ENCODE results near the gene CLVS2.

Gene CLVS2

GRCh38 chr6:122995921-122996793, at the start of gene CLVS2:
CLVS2 (plus strand) TSS chr6:122996235; CDS start chr6:122997778, 1,543 bp downstream.
- DNase-seq: no peak

- no peak for DNase-seq
Measured at GRCh38 chr6:122947355-122947754, 48.7 kb upstream of the CLVS2 start.

- no peak for DNase-seq
Measured at GRCh38 chr6:122953766-122954165, 42.3 kb upstream of the CLVS2 start.

DNA sequence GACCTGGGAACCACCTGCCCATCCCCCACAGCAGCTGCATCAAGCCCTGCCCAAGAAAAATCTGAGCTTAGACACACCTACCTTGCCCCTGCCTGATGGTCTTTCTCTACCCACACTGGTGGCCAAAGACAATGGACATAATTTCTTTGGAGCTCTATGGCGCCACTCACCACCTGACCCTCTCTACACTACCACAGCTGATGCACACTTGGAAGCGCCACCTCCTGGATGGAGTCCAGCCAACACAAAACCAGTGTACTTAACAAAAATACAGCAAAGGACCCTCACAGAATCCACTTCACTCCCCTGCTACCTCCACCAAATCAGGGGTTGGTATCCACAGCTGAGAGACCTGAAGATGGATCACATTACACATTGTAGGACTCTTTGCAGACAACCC, 39.7 kb upstream of the CLVS2 start:
- DNase-seq: no peak

- DNase-seq: no peak
Measured at GRCh38 chr6:122962000-122962624, 33.9 kb upstream of the CLVS2 start.

GRCh38 chr6:122969999-122970533, 26.0 kb upstream of the CLVS2 start:
- no peak for DNase-seq

DNA sequence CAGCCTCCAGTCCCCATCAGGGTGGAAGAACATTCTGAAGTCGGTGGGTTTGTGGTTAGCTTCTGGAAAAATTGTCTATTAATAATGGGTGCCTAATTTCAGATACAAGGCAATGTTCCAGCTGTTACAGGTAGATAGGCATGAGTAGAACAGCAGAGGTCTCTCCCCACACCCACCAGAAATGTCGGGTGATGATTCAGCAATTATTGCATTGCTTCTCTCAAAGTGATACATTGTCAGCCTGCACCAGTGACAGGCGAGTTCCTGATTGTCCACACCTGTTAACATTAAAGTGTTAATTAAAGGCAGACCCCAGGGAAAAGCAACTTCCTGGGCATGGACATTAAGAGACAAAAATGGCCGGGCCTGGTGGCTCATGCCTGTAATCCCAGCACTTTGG, 18.9 kb upstream of the CLVS2 start:
- DNase-seq: no peak

GRCh38 chr6:122984393-122984792, 11.6 kb upstream of the CLVS2 start:
- DNase-seq: no peak

- DNase-seq: no peak
Measured at GRCh38 chr6:122994256-122994655, 1.8 kb upstream of the CLVS2 start.

DNA sequence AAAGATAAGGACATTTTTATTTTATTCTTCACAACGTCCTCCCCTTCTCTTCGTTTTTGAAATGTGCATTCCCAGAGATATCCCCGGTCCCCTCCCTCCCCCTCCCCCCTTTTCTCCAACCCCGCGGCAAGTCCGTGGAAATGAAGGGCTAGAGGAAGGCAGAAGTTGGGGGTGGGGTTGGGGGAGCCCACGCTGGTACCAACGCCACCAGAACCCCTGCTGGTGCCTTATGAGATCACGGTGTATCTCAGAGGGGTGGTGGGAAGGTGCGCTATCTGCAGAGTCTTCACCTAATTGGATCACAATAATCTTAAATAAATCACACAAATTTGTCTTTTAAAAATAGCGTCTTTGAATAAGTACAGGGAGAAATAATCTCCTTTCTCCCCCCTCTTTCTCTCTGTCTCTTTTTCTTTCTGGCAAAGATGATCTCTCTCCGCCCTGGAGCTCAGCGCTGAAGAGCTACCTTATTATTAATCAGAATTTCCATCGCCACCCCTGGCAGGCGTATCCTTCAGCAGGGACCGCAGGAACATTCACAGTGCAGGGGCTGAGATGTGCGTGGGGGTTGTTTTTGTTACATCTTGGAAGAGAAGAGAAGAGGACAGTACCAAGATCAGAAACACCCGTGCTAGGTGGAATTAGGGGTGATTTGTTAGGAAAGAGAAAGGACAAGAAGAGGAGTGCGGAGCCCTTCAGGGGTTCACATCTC, 915 bp downstream of the CLVS2 start:
- no peak for DNase-seq

GRCh38 chr6:122997541-122998150, 1.6 kb downstream of the CLVS2 start:
- no peak for DNase-seq

- no peak for DNase-seq
Measured at GRCh38 chr6:122998403-122998975, 2.5 kb downstream of the CLVS2 start.

DNA sequence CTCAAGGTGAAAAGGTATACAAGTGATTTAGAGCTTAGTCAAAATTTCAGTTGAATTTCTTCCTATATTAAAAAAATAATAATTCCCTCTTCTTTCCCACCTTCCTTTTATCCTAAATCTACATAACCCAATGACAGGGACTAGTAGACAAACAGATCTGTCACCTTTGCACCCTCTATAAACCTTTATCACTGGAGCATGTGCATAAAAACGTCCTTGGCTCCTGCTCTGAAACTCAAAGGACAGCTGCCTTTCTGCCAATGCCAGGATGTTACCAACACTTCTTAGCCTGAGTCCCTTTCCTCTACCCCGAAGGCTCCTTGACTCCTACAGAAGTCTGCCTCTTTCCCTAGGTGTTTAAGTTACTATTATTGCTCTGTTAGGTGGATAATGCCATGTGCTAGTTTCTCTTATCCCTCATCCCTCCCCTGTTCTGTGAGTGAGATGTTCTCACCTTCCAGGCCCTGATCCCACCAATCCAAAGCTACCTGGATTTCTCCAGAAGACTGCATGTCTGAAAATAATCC, 4.3 kb downstream of the CLVS2 start:
- DNase-seq: no peak

DNA sequence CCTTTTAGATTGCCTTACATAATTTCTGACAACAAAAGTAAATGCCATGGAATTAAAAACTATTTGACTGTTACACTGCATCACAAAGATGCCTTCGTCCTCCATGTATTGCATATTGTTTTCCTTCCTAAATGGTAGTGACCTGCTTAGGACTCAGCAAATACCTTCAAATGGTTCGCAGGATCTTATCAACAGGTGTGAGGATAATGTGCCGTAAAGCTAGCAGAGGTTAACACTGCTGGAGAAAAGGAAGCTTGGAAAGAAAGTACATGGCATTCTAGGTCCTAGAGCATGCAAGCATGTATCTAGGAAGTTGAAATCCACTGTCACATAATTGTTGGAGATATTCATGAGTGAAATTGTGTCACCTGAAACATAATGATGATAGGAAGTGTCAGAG, 5.5 kb downstream of the CLVS2 start:
- no peak for DNase-seq

GRCh38 chr6:123007885-123008284, 11.8 kb downstream of the CLVS2 start:
- no peak for DNase-seq

- no peak for DNase-seq
Measured at GRCh38 chr6:123009059-123009458, 13.0 kb downstream of the CLVS2 start.

DNA sequence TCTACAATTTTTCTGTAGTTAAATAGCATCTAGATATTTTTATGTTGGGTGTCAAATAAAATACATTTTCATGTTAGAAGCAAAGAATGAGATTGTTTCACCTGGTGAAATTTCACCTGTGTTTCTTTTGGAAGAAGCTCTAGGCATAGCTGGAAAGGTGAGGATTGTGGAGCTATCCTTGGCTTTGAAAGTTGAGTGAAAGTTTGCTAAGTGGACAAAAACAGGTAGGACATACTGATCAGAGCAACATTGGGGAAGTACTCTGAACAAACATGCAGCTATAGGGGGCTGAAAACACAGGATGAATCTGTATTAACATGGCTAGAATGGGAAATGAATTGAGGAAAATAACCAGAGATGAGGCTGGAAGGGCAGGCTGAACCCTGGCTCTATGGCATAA, 18.8 kb downstream of the CLVS2 start:
- DNase-seq: no peak

DNA sequence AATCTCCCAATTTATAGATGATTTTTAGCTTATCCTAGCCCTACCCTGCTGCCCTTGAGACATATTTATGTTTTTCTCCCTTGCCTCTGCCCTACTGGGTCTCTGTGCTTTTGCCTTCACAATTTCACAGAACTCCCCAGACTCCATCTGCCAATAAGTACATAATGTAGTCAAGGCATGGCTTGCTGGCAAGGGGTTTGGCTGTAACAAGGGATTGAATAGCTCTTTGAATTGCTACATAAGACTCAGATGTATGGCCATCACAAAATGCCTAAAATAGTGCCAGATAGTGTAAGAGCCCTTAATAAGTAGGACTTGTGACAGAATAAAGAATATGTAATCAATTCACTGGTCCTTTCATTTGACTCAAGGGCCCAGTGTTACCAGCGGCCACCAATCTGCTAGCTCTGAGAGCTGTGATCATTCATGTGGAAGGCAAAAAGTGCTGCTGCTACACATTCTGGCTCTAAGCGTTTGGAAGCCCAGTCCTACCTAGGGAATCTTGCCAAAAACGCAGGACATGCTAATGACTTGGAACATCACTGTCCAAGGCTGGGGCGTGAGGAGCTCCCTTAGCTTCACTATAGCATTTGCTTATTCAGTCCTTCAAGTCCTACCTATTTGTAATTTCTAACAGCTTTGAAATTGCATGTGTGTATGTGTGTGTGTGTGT, 20.5 kb downstream of the CLVS2 start:
- DNase-seq: no peak

- no peak for DNase-seq
Measured at GRCh38 chr6:123017104-123017682, 21.2 kb downstream of the CLVS2 start.

- DNase-seq: no peak
Measured at GRCh38 chr6:123022975-123023374, 26.9 kb downstream of the CLVS2 start.

DNA sequence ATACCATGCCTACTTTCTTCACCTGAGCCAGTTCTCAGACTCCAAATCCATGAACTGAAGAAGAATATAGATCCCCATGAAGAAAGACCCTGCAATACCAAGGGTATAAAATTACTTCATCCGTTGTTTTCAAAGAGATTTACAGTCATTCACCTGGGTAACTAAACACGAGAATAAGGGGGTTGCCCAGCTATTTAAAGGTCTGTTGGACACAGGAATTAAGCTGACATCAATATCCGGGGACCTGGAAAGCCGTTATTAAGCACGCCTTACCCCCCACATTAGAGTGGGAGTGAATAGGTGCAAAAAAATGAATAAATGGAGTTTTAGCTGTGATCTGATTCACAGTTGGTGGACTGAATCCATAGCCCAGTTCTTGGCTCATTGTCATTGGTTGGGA, 28.9 kb downstream of the CLVS2 start:
- DNase-seq: no peak

DNA sequence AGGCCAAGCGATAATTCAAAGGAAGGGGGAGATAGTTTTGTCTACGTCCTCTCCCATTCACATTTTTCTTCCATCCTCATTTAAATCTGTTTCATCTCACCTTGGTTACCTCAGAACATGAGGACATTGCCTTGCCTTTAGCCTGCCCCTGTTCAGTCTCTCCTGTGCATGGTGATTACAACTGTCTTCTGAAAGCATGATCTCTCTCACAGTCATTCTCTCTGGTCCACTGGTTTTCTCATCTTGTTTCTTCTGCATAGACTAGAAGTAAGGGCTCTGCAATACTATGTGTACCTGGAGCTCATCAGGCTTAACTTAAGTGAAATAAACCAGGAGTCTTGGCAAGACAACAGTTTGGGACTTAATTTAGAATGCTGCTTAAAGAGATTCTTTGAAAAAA, 31.4 kb downstream of the CLVS2 start:
- DNase-seq: no peak

Data from NK-92 treated with Interleukin-12 subunit alpha and Interleukin-12 subunit beta, amount 100 ng/mL, for 24 hours (cell line).